Activated B cell treated with CpG ODN at 0.5 μM for 24 hours (primary cell): ENCODE results near the gene KLK13. TPM values are rescaled to one million over a fixed set of nuclear protein-coding genes. Genes with fewer than 3 reads are reported as not detected.

Source experiments
- ATAC-seq: fragments of 200-7000 bp; cut with Tn5 transposase; one replicate; pipeline ENCODE4 v1.10.0; 2021; ENCODE audit warnings: low read depth, mild to moderate bottlenecking, moderate library complexity
- CTCF ChIA-PET: fragments of 350-600 bp; sonication (Branson Sonifier 250); formaldehyde crosslinking; loops from one replicate; lab custom pipeline; 2021; ENCODE audit warnings: antibody characterized with exemption; lab: Charles Lee
- POLR2A ChIA-PET: fragments of 350-600 bp; sonication (Branson Sonifier 250); formaldehyde crosslinking; loops from one replicate; lab custom pipeline; 2021; ENCODE audit warnings: antibody characterized with exemption; lab: Charles Lee
- DNase-seq: peaks from one replicate; pipeline ENCODE4 v3.0.0; 2022
- H3K27ac Mint-ChIP-seq: one replicate; pipeline ENCODE4 v1.8.0; 2020; ENCODE audit warnings: mixed read lengths
- H3K27me3 Mint-ChIP-seq: one replicate; pipeline ENCODE4 v1.8.0; 2021; ENCODE audit warnings: mixed read lengths
- H3K36me3 Mint-ChIP-seq: one replicate; pipeline ENCODE4 v1.8.0; 2021; ENCODE audit warnings: low read depth, mixed read lengths
- H3K4me1 Mint-ChIP-seq: one replicate; pipeline ENCODE4 v1.8.0; 2021; ENCODE audit warnings: mixed read lengths
- H3K4me3 Mint-ChIP-seq: one replicate; pipeline ENCODE4 v1.8.0; 2020; ENCODE audit warnings: mild to moderate bottlenecking, mixed read lengths
- H3K9me3 Mint-ChIP-seq: one replicate; pipeline ENCODE4 v1.8.0; 2020; ENCODE audit warnings: mixed read lengths
- CTCF ChIP-seq: fragments of 200-600 bp; IDR thresholded peaks from one replicate; pipeline ENCODE4 v1.8.0; 2022; ENCODE audit warnings: antibody characterized with exemption, mild to moderate bottlenecking
- intact Hi-C: fragments of 100-400 bp; cut with micrococcal nuclease; formaldehyde crosslinking; loops from one replicate; pipeline ENCODE4 v1.15.1; 2024
- total RNA-seq: library from RNA; stranded (reverse); gene quantifications from 2 replicates; pipeline ENCODE4 v1.2.3, GENCODE V29; 2022

Gene KLK13
- total RNA-seq, 1 donor from 2014 or later: not detected

- Mint-ChIP-seq H3K4me3 (no peak overlapping the region), H3K36me3 (no peaks in the 10 kb centered on the region), H3K27ac (no peak overlapping the region), H3K9me3 (no peaks in the 10 kb centered on the region), H3K4me1 (no peaks in the 10 kb centered on the region), H3K27me3 (no peaks in the 10 kb centered on the region)
- ATAC-seq (no peak), DNase-seq (no peak)
- intact Hi-C loops: no loop called here
- CTCF ChIA-PET: no interaction called here
- TF ChIP-seq CTCF: no peak
- POLR2A ChIA-PET: no interaction called here
Measured at GRCh38 chr19:51086153-51086850, 21.4 kb upstream of the KLK13 start.

- ChIA-PET CTCF (no interaction called here), POLR2A (no interaction called here)
- no peak overlapping the region for H3K27ac Mint-ChIP-seq
- H3K9me3 Mint-ChIP-seq: no peaks in the 10 kb centered on the region
- H3K36me3 Mint-ChIP-seq: no peaks in the 10 kb centered on the region
- DNase-seq (no peak), ATAC-seq (no peak)
- no peaks in the 10 kb centered on the region for H3K4me1 Mint-ChIP-seq
- intact Hi-C loops: no loop called here
- H3K4me3 Mint-ChIP-seq: no peak overlapping the region
- no peaks in the 10 kb centered on the region for H3K27me3 Mint-ChIP-seq
- TF ChIP-seq CTCF: no peak
Measured at GRCh38 chr19:51084505-51084904, 19.6 kb upstream of the KLK13 start.

- Mint-ChIP-seq H3K36me3 (no peaks in the 10 kb centered on the region), H3K4me3 (no peak overlapping the region), H3K4me1 (no peaks in the 10 kb centered on the region), H3K9me3 (no peaks in the 10 kb centered on the region), H3K27ac (no peak overlapping the region), H3K27me3 (no peaks in the 10 kb centered on the region)
- ATAC-seq: no peak
- no peak for TF ChIP-seq CTCF
- ChIA-PET POLR2A (no interaction called here), CTCF (no interaction called here)
- intact Hi-C loops: no loop called here
- DNase-seq: no peak
Measured at GRCh38 chr19:51083783-51084182, 18.9 kb upstream of the KLK13 start.

GRCh38 chr19:51083181-51083580 is 18.3 kb upstream of the KLK13 start:
- CTCF ChIA-PET: no interaction called here
- Mint-ChIP-seq H3K36me3 (no peaks in the 10 kb centered on the region), H3K27me3 (no peaks in the 10 kb centered on the region)

GRCh38 chr19:51082611-51083010 is 17.7 kb upstream of the KLK13 start, which contains the start of gene KLK14:
TSS of gene KLK14 (minus strand) at chr19:51082887. CDS start at chr19:51082614, 273 bp downstream.
- POLR2A ChIA-PET: no interaction called here
- H3K36me3 Mint-ChIP-seq: no peaks in the 10 kb centered on the region
- no peak within 1 kb of the TSS for H3K4me3 Mint-ChIP-seq
- H3K4me1 Mint-ChIP-seq: no peaks in the 10 kb centered on the region
- H3K27me3 Mint-ChIP-seq: no peaks in the 10 kb centered on the region
- no peak for ATAC-seq
- no peak for DNase-seq
- no peak within 1 kb of the TSS for H3K27ac Mint-ChIP-seq
- no peak for TF ChIP-seq CTCF
- intact Hi-C loops: no loop called here
- CTCF ChIA-PET: no interaction called here
- H3K9me3 Mint-ChIP-seq: no peaks in the 10 kb centered on the region

More at GRCh38 chr19:51083181-51083580, 18.3 kb upstream of the KLK13 start:
- POLR2A ChIA-PET: no interaction called here
- DNase-seq: no peak
- no peak for ATAC-seq
- no peak overlapping the region for H3K27ac Mint-ChIP-seq
- H3K4me1 Mint-ChIP-seq: no peaks in the 10 kb centered on the region
- no peaks in the 10 kb centered on the region for H3K9me3 Mint-ChIP-seq
- no peak overlapping the region for H3K4me3 Mint-ChIP-seq
- TF ChIP-seq CTCF: no peak
- intact Hi-C loops: no loop called here
